ENCODE measurements around the gene XYLT1. TPM values are rescaled to one million over a fixed set of nuclear protein-coding genes. Genes with fewer than 3 reads are reported as not detected.

Gene XYLT1
- total and polyA plus RNA-seq, 2 of the 13 experiments (the other 11 are each of a cell fraction or from before 2014, with no cell fraction given): not detected

DNA sequence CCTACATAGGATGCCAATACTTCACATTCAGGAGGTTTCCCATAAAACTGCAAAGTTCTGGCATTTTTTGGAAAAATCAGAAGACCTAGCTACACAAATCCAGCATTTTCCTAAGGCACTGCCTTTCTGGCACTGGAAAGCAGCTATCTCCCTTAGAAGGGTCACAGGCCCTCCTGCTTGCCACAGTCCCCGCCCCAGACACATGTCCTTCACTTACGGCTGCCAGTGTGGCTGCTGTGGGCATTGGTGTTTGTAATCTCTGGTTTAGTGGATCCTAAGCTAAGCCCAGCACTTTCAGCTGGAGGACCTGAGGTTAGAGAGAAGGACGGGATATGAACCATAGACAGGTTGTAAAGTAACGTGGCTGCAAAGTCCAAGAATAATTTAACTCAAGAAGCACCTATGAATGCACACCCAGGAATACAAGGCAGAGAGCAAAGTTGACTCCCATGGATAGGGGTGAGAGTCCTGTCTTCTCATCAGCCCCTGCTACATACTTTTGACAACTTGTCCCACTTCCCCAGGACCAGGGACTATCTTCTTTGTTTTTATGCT lies 100.0 kb downstream of the XYLT1 start:
- DNase-seq (ENCODE audit: low spot score): no peak
- BruUV-seq (replicated peaks): no TSS peak
- H3K27me3 ChIP-seq (ENCODE audit: control insufficient read depth in 1 of 2, insufficient read depth in 2 of 2, low read length in 2 of 2): peaks cover 0 to 9% of the 10 kb centered on the region in 2 experiments; a peak in 1 of 5 replicates
- H3K4me2 ChIP-seq (ENCODE audit: low read depth, low read length): no peak overlapping the region
- no peaks in the 10 kb centered on the region for H3K36me3 ChIP-seq (replicated peaks in 1 of 2; ENCODE audit: control insufficient read depth in 1 of 2, insufficient read depth in 2 of 2, low read length in 2 of 2)
- H3K79me2 ChIP-seq (ENCODE audit: insufficient read depth, low read length): no peaks in the 10 kb centered on the region
- no peak overlapping the region for H3K4me3 ChIP-seq (replicated peaks in 1 of 3; ENCODE audit: insufficient read depth in 1 of 3, low read depth in 2 of 3, low read length in 3 of 3)
- H2AFZ ChIP-seq (ENCODE audit: low read length): no peak overlapping the region
- in situ Hi-C loops (cut with HindIII; ENCODE audit: extremely low pct_ligation_motif_present, low pct_unique_long_range_greater_than_20kb): no loop called here
- FAIRE-seq: no peak
- ChIA-PET CTCF (ENCODE audit: low intra/inter-chr PET ratio, low total read pairs) (no interaction called here), POLR2A (no interaction called here)
- H3K9ac ChIP-seq (ENCODE audit: insufficient read depth, low read depth, low read length): no peak overlapping the region
- H3K27ac ChIP-seq (ENCODE audit: extremely low read length, insufficient read depth, low read length): no peak overlapping the region
- ATAC-seq: no peak
- intact Hi-C loops (cut with micrococcal nuclease; ENCODE audit: unreplicated experiment): no loop called here
- WGBS (ENCODE audit: low lambda C conversion rate): 3% methylated on average over 4 of the region's 4 CpGs
- no peaks in the 10 kb centered on the region for H3K9me3 ChIP-seq (ENCODE audit: low read length)
- H4K20me1 ChIP-seq (ENCODE audit: insufficient read depth, low read length): no peaks in the 10 kb centered on the region
- no peak for TF ChIP-seq ATM (IDR thresholded peaks at IDR 0.05; ENCODE audit: borderline replicate concordance)
- TF ChIP-seq ZNF672 (CRISPR knock-in tag; IDR thresholded peaks at IDR 0.05): no peak
- no peak for TF ChIP-seq SETDB1 (CRISPR knock-in tag; IDR thresholded peaks at IDR 0.05; ENCODE audit: borderline replicate concordance)
- TF ChIP-seq SP4 (CRISPR knock-in tag; IDR thresholded peaks at IDR 0.05): no peak
- TF ChIP-seq ZNF317 (CRISPR knock-in tag; IDR thresholded peaks at IDR 0.05): no peak
- TF ChIP-seq TBX2 (CRISPR knock-in tag; IDR thresholded peaks at IDR 0.05; ENCODE audit: borderline replicate concordance): no peak
- no peak for TF ChIP-seq NFYB (CRISPR knock-in tag; IDR thresholded peaks at IDR 0.05)
- no peak for TF ChIP-seq ZNF558 (CRISPR knock-in tag; IDR thresholded peaks at IDR 0.05; ENCODE audit: borderline replicate concordance)
- TF ChIP-seq HIVEP1 (CRISPR knock-in tag; IDR thresholded peaks at IDR 0.05): no peak
- no peaks in the 10 kb centered on the region for H3K4me1 ChIP-seq (ENCODE audit: insufficient read depth, low read length)

DNA sequence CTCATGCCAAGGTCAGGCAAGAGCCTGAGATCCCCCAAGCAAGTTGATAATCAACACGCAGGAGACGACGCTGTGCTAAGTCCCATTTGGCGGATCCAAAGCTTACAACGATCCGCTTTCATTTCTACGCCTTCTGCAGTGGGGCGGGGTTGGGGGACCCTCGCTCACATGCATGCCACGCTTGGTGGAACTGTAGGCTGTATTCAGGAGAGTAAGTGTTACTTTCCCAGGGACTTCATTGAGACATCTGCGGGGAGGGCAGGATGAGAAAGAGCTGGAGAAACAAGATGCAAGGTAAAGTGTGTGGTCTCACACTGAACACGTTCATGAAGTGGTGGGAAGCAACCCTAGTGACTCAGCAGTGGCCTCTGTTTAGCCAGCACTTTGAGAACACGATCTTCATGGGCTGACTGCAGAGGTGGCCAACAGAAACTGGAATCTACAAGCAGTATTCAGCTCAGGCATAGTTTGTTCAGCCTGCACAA lies 100.5 kb downstream of the XYLT1 start:
- FAIRE-seq (no peak), ATAC-seq (no peak), DNase-seq (ENCODE audit: low spot score) (no peak)
- WGBS (ENCODE audit: low lambda C conversion rate): 56% methylated on average over 13 of the region's 13 CpGs
- CTCF ChIA-PET (ENCODE audit: low intra/inter-chr PET ratio, low total read pairs): no interaction called here
- in situ Hi-C loops (cut with HindIII; ENCODE audit: extremely low pct_ligation_motif_present, low pct_unique_long_range_greater_than_20kb): no loop called here
- H3K9ac ChIP-seq (ENCODE audit: insufficient read depth, low read depth, low read length): no peak overlapping the region
- H3K4me3 ChIP-seq (replicated peaks in 1 of 3; ENCODE audit: insufficient read depth in 1 of 3, low read depth in 2 of 3, low read length in 3 of 3): no peak overlapping the region
- H2AFZ ChIP-seq (ENCODE audit: low read length): no peak overlapping the region
- BruUV-seq (replicated peaks): no TSS peak
- no peak overlapping the region for H3K27ac ChIP-seq (ENCODE audit: extremely low read length, insufficient read depth, low read length)
- intact Hi-C loops (cut with micrococcal nuclease; ENCODE audit: unreplicated experiment): no loop called here
- H3K36me3 ChIP-seq (replicated peaks in 1 of 2; ENCODE audit: control insufficient read depth in 1 of 2, insufficient read depth in 2 of 2, low read length in 2 of 2): no peaks in the 10 kb centered on the region
- H3K9me3 ChIP-seq (ENCODE audit: low read length): no peaks in the 10 kb centered on the region
- no peak overlapping the region for H3K4me2 ChIP-seq (ENCODE audit: low read depth, low read length)
- peaks cover 0 to 9% of the 10 kb centered on the region in 2 experiments; a peak in 1 of 5 replicates for H3K27me3 ChIP-seq (ENCODE audit: control insufficient read depth in 1 of 2, insufficient read depth in 2 of 2, low read length in 2 of 2)
- POLR2A ChIA-PET: no interaction called here
- H3K79me2 ChIP-seq (ENCODE audit: insufficient read depth, low read length): no peaks in the 10 kb centered on the region
- no peaks in the 10 kb centered on the region for H4K20me1 ChIP-seq (ENCODE audit: insufficient read depth, low read length)
- no peaks in the 10 kb centered on the region for H3K4me1 ChIP-seq (ENCODE audit: insufficient read depth, low read length)
- TF ChIP-seq, protein P1, sequence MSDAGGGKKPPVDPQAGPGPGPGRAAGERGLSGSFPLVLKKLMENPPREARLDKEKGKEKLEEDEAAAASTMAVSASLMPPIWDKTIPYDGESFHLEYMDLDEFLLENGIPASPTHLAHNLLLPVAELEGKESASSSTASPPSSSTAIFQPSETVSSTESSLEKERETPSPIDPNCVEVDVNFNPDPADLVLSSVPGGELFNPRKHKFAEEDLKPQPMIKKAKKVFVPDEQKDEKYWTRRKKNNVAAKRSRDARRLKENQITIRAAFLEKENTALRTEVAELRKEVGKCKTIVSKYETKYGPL (CRISPR knock-in tag; IDR thresholded peaks at IDR 0.05): no peak
- TF ChIP-seq ZNF670 (CRISPR knock-in tag; IDR thresholded peaks at IDR 0.05; ENCODE audit: borderline replicate concordance) (no peak), RNF2 (conservative IDR thresholded peaks at IDR 0.05; ENCODE audit: low read depth) (no peak), RFXAP (CRISPR knock-in tag; IDR thresholded peaks at IDR 0.05; ENCODE audit: borderline replicate concordance) (no peak), ZNF343 (CRISPR knock-in tag; IDR thresholded peaks at IDR 0.05) (no peak)
- TF ChIP-seq, protein P2, sequence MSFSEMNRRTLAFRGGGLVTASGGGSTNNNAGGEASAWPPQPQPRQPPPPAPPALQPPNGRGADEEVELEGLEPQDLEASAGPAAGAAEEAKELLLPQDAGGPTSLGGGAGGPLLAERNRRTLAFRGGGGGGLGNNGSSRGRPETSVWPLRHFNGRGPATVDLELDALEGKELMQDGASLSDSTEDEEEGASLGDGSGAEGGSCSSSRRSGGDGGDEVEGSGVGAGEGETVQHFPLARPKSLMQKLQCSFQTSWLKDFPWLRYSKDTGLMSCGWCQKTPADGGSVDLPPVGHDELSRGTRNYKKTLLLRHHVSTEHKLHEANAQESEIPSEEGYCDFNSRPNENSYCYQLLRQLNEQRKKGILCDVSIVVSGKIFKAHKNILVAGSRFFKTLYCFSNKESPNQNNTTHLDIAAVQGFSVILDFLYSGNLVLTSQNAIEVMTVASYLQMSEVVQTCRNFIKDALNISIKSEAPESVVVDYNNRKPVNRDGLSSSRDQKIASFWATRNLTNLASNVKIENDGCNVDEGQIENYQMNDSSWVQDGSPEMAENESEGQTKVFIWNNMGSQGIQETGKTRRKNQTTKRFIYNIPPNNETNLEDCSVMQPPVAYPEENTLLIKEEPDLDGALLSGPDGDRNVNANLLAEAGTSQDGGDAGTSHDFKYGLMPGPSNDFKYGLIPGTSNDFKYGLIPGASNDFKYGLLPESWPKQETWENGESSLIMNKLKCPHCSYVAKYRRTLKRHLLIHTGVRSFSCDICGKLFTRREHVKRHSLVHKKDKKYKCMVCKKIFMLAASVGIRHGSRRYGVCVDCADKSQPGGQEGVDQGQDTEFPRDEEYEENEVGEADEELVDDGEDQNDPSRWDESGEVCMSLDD (CRISPR knock-in tag; IDR thresholded peaks at IDR 0.05; ENCODE audit: borderline replicate concordance): no peak
- TF ChIP-seq, protein P3, sequence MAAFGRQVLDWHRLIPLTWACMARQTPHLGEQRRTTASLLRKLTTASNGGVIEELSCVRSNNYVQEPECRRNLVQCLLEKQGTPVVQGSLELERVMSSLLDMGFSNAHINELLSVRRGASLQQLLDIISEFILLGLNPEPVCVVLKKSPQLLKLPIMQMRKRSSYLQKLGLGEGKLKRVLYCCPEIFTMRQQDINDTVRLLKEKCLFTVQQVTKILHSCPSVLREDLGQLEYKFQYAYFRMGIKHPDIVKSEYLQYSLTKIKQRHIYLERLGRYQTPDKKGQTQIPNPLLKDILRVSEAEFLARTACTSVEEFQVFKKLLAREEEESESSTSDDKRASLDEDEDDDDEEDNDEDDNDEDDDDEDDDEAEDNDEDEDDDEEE (CRISPR knock-in tag; IDR thresholded peaks at IDR 0.05): no peak

All from HepG2 (cell line).